ENCODE measurements around the gene CPB1. TPM values are rescaled to one million over a fixed set of nuclear protein-coding genes. Genes with fewer than 3 reads are reported as not detected.

Gene CPB1
- total and polyA plus RNA-seq, 10 donors = 0.43 to 58.4 (median 16.6) TPM

- Histone ChIP-seq H3K36me3 (no peaks in the 10 kb centered on the region), H3K4me1 (peaks cover 0 to 6% (median 0%) of the 10 kb centered on the region in 6 donors), H3K27me3 (replicated peaks in 1 of 7) (no peaks in the 10 kb centered on the region), H3K4me3 (no peak overlapping the region), H3K27ac (no peak overlapping the region), H3K9me3 (peaks cover 0 to 7% (median 0%) of the 10 kb centered on the region in 8 donors)
- TF ChIP-seq POLR2AphosphoS5 (IDR thresholded peaks at IDR 0.05) = no peak
- no peak for TF ChIP-seq CTCF (IDR thresholded peaks at IDR 0.05 in 8 of 11, conservative IDR thresholded peaks at IDR 0.05 in 3 of 11)
- no peak for TF ChIP-seq POLR2A (IDR thresholded peaks at IDR 0.05)
- 71 to 83% (median 78%) methylated on average over 7 of the region's 7 CpGs for WGBS, 5 donors
- DNase-seq = no peak
- intact Hi-C loops (cut with DNase I; ENCODE audit: low total_unique reads) = no loop called here
Observed at GRCh38 chr3:148820361-148821245, 7.0 kb upstream of the CPB1 start.

DNA sequence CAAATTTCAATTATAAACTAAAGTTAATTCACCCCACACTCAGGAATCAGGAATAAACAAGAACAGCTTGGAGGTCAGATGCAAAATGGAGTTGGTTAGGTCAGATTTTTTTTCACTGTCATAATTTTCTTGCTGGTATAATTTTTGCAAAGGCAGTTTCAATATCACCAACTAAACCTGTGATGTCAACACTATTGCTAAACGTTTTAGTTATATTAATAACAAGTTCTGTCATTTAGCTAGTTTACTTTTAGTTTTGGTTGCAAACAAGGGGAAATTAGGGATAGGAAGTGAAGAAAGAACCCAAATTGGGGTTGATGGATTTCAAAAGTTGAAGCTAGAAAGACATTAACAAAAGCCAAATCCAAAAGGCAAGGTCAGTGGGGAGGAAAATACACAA, 4.6 kb upstream of the CPB1 start:
- Histone ChIP-seq H3K36me3 (no peaks in the 10 kb centered on the region), H3K4me3 (no peak overlapping the region), H3K27ac (no peak overlapping the region), H3K4me1 (peaks cover 0 to 11% (median 2%) of the 10 kb centered on the region in 6 donors), H3K9me3 (peaks cover 0 to 7% (median 0%) of the 10 kb centered on the region in 8 donors), H3K27me3 (replicated peaks in 1 of 7) (no peaks in the 10 kb centered on the region)
- WGBS, 5 donors = 26 to 58% (median 49%) methylated on average over 1 of the region's 1 CpG
- DNase-seq = no peak
- intact Hi-C loops (cut with DNase I; ENCODE audit: low total_unique reads) = no loop called here
- TF ChIP-seq CTCF (IDR thresholded peaks at IDR 0.05 in 8 of 11, conservative IDR thresholded peaks at IDR 0.05 in 3 of 11) = no peak
- no peak for TF ChIP-seq POLR2A (IDR thresholded peaks at IDR 0.05)
- TF ChIP-seq POLR2AphosphoS5 (IDR thresholded peaks at IDR 0.05) = no peak

DNA sequence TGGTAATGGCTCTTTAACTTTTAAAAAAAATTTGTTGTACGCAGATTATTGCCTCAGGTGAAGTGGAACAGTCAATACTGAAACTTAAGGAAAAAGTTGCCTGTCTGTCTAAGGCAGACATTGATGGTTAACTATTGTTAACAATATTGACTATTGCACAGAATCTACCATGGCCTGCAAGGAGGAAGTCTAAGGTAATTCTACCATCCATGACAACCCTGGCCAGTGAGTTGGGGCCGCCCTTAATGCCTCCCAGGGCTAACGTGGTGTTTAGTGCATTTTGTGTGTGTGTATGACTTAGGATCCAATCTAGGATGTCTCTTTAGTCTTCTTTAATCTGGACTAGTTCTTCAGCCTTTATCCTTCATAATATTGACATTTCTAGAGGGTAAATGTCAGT, 2.1 kb upstream of the CPB1 start:
- H3K4me3 ChIP-seq = no peak overlapping the region
- no peak for TF ChIP-seq POLR2A (IDR thresholded peaks at IDR 0.05)
- TF ChIP-seq CTCF (IDR thresholded peaks at IDR 0.05 in 8 of 11, conservative IDR thresholded peaks at IDR 0.05 in 3 of 11) = no peak
- TF ChIP-seq POLR2AphosphoS5 (IDR thresholded peaks at IDR 0.05) = no peak
- no peaks in the 10 kb centered on the region for H3K27me3 ChIP-seq (replicated peaks in 1 of 7)
- DNase-seq = no peak
- no peaks in the 10 kb centered on the region for H3K36me3 ChIP-seq
- H3K27ac ChIP-seq = peak overlapping the region in 3 of 8 donors; percentile 9 to 27 (median 20)
- peaks cover 0 to 15% (median 4%) of the 10 kb centered on the region in 6 donors for H3K4me1 ChIP-seq
- intact Hi-C loops (cut with DNase I; ENCODE audit: low total_unique reads) = no loop called here
- peaks cover 0 to 7% (median 0%) of the 10 kb centered on the region in 8 donors for H3K9me3 ChIP-seq
- WGBS, 5 donors = 73 to 91% (median 86%) methylated on average over 3 of the region's 3 CpGs

DNA sequence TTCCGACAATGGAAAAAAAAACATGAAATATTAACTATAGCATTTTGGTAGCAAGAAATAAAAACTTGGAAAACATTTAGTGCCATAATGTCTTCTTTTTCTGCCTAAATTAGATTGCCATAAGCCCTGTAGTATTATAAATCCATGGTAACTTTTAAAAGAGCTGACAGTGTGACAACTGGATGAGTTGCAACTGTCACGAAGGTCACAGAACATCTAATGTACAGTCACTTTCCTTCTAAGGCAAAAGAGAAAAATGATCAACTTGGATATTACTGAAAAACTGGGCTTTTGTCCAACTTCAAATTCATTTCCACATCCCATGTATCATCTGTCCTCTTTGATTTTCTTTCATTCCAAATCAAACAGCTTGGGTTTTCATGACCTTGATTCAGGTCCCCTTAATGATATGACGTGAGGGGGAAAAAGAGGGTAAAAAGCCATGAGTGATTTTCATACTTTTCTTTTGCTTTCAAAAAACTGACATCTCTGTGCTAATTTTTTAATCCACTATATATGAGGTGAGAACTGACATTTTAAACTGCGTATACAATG, 602 bp downstream of the CPB1 start:
- DNase-seq = no peak
- intact Hi-C loops (cut with DNase I; ENCODE audit: low total_unique reads) = no loop called here
- Histone ChIP-seq H3K4me1 (peaks cover 0 to 15% (median 4%) of the 10 kb centered on the region in 6 donors), H3K27ac (peak overlapping the region in 7 of 8 donors; percentile 42 to 75 (median 59)), H3K36me3 (no peaks in the 10 kb centered on the region), H3K4me3 (no peak overlapping the region), H3K9me3 (no peaks in the 10 kb centered on the region), H3K27me3 (replicated peaks in 1 of 7) (no peaks in the 10 kb centered on the region)
- TF ChIP-seq POLR2AphosphoS5 (IDR thresholded peaks at IDR 0.05) (no peak), POLR2A (IDR thresholded peaks at IDR 0.05) (no peak), CTCF (IDR thresholded peaks at IDR 0.05 in 8 of 11, conservative IDR thresholded peaks at IDR 0.05 in 3 of 11) (no peak)
- WGBS, 5 donors = 40 to 54% (median 48%) methylated on average over 4 of the region's 4 CpGs

Data from spleen (tissue), 11 donors.